GM19324 (cell line): ENCODE data around the gene PMF1.
"Not testable (repeated sequence)": the region's sequence is repeated elsewhere in the genome, so short reads cannot be mapped to it uniquely, and the experiment has no call there.

ENCODE experiments used
- ATAC-seq: cut with Tn5 transposase; IDR thresholded peaks from one replicate; pipeline ENCODE4 v1.9.1; 2021; ENCODE audit warnings: mild to moderate bottlenecking, moderate library complexity; ENCODE audit not compliant: unreplicated experiment, low FRiP score

The PMF1 gene, protein sequence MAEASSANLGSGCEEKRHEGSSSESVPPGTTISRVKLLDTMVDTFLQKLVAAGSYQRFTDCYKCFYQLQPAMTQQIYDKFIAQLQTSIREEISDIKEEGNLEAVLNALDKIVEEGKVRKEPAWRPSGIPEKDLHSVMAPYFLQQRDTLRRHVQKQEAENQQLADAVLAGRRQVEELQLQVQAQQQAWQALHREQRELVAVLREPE

DNA sequence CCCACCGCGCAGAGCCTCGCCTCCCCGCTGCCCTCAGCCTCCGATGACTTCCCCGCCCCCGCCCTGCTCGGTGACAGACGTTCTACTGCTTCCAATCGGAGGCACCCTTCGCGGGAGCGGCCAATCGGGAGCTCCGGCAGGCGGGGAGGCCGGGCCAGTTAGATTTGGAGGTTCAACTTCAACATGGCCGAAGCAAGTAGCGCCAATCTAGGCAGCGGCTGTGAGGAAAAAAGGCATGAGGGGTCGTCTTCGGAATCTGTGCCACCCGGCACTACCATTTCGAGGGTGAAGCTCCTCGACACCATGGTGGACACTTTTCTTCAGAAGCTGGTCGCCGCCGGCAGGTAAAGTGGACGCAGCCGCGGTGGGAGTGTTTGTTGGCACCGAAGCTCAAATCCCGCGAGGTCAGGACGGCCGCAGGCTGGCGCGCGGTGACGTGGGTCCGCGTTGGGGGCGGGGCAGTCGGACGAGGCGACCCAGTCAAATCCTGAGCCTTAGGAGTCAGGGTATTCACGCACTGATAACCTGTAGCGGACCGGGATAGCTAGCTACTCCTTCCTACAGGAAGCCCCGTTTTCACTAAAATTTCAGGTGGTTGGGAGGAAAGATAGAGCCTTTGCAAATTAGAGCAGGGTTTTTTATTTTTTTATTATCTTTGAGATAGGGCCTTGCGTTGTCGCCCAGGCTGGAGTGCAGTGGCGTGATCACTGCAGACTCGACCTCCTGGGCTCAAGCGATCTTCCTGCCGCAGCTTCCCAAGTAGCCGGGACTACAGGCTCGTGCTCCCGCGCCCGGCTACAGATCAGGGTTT, at the start of gene PMF1:
TSS of gene PMF1 (plus strand) at position 175 of the 811 bp plus-strand sequence. CDS start at position 184, 9 bp downstream.
- peak; percentile 83 for ATAC-seq

DNA sequence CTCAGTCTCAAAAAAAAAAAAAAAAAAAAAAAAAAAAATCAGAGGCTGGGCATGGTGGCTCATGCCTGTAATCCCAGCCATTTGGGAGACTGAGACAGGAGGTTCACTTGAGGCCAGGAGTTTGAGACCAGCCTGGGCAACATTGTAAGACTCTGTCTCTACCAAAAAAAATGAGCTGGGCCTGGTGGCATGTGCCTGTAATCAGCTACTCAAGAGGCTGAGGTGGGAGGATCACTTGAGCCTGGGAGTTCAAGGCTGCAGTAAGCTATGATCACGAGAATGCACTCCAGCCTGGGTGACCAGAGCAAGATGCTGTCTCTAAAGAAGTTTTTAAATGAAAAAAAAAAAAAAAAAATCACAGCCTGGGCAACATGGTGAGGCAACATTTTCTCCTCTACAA, 49.1 kb upstream of the PMF1 start:
- ATAC-seq, result no peak

DNA sequence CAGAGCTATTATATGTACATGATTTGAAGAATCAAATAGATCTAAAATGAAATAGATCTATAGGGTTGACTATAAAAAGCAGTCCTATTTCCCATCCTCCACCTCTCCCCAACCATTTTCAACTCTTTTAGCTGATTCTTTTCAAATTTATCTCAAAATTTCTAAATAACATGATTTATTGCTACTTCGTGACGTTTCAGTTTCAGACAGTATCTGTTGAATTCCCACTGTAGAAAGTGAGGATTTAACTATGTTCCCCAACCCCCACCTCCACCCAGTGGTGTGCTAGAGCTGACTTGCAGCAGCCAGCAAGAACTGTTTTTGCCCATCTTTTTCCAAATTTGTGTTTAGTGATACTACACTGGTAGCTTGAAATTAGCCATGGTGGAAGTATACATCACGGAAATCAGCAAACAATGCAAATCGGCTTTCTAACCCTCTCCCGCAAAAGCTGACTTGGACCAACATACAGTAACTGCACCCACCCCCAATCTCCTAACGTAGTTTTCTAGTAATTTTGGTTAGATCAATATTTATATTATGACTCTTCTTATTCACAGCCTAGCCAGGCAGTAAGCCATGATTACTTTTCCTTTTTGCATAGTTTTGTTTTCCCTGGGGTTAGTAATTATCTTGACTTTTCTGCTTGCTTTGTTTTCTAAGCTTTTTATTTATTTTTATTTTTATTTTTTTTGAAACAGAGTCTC, 48.5 kb upstream of the PMF1 start:
- no peak for ATAC-seq

DNA sequence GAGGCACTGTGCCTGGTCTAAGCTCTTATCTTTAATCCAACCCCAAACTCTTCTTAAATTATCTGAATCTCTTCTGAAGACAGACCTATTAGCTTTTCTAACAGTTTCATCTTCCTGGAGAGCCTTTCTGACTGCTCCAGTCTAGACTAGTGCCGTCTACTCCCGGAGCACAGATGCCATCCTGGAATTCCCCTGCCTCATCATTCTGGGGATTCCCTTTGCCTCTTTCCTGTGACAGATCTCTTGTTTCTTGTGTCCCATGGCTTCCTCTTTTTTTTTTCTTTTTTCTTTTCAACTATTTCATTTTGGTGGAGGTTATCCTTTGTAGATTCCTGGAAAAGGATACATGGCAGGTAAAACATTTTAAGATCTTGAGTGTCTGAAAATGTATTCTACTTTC, 47.7 kb upstream of the PMF1 start:
- no peak for ATAC-seq

DNA sequence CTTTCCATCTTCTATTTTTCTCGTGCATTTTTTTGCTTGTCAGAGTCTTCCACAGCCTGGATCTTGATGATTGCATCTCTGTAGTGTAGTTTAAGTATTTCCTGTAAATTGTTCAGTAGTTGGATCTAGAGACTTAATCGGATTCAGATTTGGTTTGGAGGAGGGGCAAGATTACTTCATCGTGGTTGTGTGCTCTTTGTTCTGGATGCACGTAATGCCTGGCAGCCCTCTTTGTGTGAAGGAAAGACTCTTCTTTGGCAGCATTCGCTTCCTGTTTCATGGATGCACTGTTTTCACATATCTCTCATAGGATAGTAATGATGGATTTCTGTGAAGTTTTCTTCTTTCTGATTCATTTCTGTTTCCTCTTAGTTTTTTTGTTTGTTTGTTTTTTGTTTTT, 45.3 kb upstream of the PMF1 start:
- no peak for ATAC-seq

DNA sequence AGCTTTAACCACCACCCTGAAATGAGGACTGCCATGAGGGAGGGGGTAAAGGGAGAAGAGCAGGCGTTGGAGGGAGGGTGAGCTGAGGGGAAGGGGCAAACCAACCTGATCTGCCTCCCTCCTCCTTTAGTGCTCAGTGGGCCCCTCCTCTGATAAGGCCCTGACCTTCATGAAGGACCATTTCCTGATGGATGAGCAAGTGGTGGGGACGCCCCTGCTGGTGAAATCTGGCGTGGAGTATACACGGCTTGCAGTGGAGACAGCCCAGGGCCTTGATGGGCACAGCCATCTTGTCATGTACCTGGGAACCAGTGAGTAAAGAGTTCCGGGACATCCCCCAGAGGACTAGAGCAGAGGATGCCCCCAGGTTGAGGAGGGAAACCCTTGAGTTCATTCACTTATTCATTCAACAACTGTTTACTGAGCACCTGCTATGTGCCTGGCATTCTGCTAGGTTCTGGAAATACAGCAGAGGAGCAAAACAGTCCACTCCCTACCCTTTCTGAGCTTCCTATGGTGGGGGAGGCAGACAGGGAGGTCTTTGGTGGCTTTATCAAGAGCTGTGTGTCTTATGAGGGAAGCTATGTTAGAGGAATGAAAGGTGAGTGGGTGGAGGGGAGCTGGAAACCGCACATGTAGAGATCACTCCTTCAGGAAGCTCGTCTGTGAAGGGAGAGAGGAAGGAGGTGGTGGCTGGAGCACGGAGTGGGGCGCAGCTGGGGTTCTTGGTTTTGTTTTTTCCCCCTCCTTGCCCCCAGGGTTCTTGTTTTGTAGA, 39.9 kb upstream of the PMF1 start:
- no peak for ATAC-seq

DNA sequence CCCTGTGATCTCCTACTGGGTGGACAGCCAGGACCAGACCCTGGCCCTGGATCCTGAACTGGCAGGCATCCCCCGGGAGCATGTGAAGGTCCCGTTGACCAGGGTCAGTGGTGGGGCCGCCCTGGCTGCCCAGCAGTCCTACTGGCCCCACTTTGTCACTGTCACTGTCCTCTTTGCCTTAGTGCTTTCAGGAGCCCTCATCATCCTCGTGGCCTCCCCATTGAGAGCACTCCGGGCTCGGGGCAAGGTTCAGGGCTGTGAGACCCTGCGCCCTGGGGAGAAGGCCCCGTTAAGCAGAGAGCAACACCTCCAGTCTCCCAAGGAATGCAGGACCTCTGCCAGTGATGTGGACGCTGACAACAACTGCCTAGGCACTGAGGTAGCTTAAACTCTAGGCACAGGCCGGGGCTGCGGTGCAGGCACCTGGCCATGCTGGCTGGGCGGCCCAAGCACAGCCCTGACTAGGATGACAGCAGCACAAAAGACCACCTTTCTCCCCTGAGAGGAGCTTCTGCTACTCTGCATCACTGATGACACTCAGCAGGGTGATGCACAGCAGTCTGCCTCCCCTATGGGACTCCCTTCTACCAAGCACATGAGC, 36.1 kb upstream of the PMF1 start:
- no peak for ATAC-seq

DNA sequence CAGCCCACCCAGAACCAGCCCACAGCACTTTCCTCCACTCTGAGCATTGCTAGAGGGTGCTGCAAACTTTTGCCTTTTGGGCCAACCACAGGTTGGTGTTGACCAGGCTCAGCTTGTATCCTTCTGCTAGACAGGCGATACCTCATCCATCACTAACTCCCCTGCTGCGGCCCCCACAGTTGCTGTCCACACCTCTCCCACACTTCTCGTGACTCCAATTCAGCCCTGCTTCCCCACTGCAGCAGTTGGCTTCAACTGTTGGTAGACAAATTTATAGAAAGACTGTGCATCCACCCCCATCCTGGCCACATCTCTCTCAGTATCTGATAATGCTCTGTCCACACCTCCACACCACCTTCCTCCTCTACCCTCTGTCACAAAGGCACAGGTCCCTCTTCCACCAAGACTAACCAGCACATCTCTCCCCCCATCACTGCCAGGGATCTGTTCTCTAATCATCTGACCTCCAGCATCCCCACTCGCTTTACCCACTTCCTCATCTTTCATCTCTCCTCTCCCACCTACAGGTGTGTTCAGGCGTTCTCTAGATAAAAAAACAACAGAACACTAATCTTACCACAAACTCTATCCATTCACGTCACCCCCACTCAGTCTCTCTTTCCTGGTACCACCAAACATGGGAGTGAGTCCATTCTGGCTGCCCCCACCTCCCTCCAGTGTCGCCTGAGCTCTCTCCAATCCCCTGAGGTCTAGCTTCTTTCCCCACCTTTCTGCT, 34.7 kb upstream of the PMF1 start:
- no peak for ATAC-seq

DNA sequence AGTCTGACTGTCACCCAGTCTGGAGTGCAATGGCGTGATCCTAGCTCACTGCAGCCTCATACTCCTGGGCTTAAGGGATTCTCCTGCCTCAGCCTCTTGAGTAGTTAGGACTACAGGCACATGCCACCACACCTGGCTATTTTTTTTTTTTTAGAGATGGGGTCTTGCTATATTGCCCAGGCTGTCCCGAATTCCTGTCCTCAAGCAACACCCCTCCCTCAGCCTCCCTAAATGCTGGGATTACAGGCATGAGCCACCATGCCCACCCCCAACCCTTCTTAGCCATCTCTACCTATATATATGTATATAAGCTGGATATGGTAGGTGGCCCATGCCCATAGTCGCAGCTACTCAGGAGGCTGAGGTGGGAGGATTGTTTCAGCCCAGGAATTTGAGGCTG, 32.3 kb upstream of the PMF1 start:
- ATAC-seq, result no peak

DNA sequence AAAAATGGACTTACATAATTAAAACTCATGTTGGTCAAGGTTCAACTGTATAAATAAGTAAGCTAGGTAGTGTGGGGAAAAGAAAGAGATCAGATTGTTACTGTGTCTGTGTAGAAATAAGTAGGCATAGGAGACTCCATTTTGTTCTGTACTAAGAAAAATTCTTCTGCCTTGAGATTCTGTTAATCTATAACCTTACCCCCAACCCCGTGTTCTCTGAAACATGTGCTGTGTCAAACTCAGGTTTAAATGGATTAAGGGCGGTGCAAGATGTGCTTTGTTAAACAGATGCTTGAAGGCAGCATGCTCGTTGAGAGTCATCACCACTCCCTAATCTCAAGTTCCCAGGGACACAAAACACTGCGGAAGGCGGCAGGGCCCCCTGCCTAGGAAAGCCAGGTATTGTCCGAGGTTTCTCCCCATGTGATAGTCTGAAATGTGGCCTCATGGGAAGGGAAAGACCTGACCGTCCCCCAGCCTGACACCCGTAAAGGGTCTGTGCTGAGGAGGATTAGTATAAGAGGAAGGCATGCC, 31.3 kb upstream of the PMF1 start:
- not testable (repeated sequence) for ATAC-seq

DNA sequence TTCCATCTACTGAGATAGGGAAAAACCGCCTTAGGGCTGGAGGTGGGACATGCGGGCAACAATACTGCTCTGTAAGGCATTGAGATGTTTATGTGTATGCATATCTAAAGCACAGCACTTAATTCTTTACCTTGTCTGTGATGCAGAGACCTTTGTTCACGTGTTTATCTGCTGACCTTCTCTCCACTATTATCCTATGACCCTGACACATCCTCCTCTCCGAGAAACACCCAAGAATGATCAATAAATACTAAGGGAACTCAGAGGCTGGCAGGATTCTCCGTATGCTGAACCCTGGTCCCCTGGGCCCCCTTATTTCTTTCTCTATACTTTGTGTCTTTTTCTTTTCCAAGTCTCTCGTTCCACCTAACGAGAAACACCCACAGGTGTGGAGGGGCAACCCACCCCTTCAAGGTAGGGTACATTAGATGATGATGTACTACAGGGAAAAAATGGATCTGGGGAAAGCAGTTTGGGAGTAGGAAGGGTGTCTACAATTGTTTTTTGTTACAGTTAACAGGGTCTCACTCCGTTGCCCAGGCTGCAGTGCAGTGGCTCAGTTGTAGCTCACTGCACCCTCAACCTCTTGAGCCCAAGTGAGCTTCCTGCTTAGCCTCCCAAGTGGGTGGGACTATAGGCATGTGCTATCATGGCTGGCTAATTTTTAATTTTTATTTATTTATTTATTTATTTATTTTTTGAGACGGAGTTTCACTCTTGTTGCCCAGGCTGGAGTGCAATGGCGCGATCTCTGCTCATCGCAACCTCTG, 30.6 kb upstream of the PMF1 start:
- not testable (repeated sequence) for ATAC-seq

DNA sequence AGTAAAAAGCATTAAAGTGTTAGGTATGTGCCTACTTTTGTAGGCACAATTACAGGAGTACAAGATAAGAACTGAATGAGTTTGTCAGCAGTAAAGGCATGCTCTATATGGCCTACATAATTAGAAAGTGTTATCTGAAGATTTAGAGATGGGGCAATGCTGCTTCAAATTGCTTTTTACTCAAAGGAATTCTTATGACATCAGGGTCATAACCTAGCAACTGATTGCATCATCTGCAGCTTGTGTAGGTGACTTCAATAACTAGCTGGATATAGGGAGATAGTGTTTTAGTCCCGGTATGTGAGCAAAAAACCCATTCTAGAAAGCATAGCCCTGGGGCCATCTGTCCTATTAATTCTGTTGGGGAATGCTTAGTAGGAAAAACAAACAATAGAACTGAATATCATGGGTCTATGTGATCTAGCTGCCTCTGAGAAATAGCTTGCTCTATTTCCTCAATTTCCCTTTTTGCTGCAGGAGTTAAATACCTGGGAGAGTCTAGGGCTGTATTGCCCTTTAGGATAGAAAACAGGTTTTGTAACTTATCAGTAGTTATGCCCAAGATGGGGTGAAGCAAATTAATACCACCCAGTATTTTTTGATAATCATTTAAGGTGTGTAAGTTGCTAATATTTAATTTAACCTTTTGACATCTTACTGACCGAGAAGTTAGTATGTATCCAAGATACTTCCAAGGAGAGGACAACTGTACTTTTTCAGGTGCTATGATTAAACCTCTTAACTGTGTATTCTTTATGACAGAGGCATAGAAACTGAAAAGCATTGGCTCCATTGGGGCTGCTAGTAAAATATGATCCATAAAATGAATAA, 26.2 kb upstream of the PMF1 start:
- ATAC-seq, result not testable (repeated sequence)

DNA sequence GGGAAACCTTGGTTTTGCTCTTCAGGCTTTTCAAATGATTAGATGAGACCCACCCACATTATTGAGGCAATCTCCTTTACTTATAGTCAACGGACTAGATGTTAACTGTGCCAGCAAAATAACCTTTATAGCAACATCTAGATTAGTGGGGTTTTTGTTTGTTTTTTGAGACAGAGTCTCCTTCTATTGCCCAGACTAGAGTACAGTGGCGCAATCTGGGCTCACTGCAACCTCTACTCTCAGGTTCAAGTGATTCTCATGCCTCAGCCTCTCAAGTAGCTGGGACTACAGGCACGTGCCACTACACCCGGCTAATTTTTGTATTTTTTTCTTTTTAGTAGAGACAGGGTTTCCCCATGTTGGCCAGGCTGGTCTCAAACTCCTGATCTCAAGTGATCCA, 22.5 kb upstream of the PMF1 start:
- ATAC-seq, result not testable (repeated sequence)

DNA sequence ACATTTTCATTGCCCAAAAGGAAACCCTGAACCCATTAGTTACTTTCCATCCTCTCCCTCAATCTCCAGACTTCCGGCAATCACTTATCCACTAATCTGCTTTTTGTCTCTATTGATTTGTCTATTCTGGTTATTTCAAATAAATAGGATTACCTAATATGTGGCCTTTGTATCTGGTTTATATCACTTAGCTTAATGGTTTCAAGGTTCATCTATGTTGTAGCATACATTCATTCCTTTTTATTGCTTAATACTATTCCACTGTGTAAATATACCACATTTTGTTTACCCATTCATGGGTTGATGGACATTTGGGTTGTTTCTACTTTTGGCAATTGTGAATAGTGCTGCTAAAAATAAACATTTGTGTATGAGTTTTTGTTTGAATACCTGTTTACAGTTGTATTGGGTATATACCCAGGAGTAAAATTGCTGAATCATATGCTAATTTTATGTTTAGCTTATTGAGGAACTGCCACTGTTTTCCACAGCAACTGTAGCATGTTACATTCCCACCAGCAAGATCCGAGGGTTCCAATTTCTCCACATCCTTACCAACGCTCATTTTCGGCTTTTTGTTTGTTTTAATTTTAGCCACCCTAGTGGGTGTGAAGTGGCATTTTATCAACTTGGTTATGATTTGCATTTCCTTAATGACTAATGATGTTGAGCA, 21.4 kb upstream of the PMF1 start:
- ATAC-seq, result no peak

DNA sequence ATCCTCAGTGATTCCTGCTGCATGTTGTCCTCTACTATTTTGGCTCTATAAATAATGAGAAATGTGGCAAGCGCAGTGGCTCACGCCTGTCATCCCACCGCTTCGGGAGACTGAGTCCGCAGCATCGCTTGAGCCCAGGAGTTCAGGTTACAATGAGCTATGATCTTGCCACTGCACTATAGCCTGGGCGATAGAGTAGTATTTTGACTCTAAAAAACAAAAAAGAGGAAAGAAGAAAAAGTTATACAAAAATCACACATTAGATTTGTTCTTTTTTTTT, 19.7 kb upstream of the PMF1 start:
- no peak for ATAC-seq

DNA sequence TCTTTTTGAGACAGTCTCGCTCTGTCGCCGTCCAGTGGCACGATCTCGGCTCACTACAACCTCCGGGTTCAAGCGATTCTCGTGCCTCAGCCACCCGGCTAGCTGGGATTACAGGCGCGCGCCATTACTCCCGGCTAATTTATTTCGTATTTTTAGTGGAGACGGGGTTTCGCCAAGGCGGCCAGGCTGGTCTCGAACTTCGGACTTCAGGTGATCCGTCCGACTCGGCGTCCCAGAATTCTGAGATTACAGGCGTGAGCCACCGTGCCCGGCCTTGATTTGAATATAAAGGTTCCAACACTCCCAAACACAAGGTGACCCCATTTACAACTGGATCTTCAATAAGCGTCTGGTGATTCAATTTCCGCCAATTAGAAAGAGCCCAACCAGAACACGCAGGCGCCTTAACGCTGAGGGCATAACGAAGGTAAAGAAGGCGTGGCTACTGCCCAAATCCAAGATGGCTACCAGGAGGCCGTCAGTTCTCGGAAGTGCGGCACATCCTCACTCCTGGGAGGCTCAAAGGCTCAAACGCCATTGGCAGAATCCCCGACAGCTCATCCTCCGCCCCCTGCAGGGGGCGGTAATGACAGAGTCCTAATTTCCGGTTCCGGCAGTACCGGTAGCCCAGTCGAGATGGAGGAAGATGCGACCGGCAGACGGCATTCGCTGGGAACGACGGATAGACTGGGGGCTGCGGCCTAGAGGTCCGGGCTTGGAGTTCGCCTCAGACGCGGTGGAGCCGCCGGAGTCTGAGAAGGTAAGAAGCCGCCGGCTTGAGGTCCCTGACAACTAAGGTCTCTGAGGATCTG, 19.1 kb upstream of the PMF1 start, which contains the start of gene SLC25A44:
TSS of gene SLC25A44 (plus strand) at position 617 of the 812 bp plus-strand sequence. CDS start 5,744 bp downstream, outside the sequence.
- ATAC-seq, result peak; percentile 97

DNA sequence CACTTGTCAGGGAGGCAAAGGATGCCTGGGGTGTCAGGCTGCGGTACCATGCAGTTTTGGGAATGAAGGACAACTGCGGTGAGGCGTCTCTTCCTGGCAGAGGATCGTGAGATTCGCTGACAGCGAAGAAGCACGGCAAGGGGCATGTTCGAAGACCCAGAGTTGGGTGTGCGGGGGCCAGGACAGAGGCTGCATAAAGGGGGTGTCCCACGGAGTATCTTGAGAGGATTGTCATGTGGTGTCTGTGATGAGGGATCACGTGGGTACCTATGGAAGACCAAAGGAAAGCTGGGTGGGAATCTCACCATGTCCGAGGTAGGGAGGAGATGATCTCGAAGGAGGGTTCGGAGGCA, 18.5 kb upstream of the PMF1 start:
- ATAC-seq, result no peak
